HG02642 (cell line): ENCODE measurements around the gene ANKMY1.

Source experiments
- ATAC-seq: cut with Tn5 transposase; IDR thresholded peaks from one replicate; pipeline ENCODE4 v1.9.1; 2021; ENCODE audit warnings: mild to moderate bottlenecking; ENCODE audit not compliant: unreplicated experiment, poor library complexity

Gene ANKMY1

DNA sequence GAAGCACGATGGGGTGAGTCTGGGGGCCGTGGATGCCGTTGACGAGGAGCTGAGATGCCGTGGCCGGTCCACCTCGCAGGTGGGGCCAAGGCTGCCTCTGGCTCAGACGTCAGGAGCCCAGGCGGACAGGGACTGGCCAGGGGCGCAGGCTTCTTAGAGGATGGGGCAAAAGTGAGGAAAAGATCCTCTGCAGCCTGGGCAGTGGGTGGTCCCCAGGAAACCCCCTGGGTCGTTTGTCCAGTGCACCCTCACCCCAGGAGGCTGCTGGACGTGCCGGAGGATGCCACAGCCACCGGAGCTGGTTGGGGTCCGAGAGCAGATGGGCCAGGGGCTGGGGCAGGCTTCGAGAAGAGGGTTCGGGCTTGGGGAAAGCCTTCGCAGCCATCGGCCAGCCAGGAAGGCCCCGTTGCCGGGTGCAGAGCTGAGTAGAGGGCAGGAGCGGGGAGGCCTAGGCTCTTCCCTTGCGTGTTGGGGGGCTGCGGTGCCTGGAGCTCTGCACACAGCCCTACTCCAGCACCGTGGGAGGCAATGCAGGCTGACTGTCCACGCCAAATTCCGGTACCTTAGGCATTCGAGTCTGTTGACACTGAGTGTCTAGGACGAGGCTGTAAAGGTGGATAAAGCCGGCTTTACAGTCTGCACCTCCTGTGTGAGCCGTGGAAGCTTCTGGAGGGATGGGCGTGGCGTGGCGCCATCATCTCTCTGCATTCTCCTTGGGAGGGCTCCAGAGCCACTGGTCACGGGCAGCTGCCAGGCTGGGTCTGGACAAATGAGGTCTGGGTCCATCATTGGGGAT is 103.5 kb downstream of the ANKMY1 start:
- no peak for ATAC-seq

DNA sequence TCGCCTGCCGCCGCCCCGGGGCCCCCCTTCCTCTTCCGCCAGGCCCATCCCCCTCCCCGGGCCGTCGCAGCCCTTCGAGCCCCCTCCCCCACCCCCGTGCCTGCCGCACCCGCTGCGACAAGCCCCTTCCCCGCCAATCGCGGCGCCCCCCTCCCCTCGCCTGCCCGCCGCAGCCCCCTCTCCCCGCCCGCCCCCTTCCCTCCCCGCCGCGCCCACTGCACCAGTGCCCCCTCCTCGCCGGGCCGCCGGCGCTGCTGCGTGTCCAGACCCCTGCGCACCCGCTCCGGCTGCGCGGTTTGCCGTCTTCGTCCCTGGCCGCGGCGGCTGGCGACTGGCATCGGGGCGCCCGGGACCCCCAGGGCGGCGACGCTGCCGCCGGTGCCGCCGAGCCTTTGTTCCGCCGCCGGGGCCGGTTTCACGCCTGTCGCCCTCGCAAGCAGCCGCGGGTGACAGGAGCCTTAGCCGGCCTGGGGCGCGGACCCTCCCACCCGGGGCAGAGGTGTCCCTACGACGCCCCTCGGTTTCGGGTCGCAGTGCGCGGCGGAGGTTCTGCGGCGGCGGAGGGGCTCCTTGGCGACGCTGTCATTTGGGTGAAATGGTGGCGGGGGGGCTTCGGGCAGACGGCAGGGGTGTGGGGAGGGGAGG is 104.2 kb downstream of the ANKMY1 start:
- no peak for ATAC-seq

DNA sequence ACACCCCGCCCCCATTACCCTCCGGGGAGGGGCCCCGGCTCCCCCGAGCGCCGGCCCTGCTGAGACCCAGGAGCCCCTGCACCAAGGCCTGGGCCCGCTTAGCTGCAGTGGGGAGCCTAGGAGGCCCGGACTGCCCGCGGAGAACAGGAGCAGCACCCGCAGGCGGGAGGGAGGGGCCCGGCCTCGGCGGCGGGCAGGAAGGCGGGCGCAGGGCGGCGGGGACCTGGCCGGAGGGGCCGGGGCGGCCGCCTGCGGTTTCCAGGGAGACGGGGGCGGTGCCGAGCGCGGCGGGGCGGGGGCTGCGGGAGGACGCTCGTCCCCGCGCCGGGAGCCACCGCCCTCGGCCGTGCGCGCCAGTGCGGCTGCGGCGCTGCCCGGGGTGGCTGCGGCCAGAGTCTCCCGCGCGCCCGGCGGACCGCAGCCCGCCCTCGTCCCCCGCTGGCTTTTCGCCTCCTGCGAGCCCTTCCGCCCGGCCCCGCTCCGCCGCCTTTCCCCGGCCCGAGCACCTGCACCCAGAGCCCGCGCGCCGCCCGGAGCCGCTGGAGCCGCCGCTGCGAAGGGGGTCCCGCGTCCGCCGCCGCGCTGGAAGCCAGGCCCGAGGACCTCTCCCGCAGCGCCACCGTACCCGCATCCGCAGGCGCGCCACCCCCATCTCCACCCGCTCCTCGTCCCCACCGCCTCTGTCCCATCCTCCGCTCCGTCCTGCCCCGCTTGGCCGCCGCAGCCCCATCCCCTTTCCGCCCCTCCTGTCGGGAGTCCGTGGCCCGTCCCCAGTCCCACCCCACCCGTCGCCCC is 105.1 kb downstream of the ANKMY1 start:
- no peak for ATAC-seq

DNA sequence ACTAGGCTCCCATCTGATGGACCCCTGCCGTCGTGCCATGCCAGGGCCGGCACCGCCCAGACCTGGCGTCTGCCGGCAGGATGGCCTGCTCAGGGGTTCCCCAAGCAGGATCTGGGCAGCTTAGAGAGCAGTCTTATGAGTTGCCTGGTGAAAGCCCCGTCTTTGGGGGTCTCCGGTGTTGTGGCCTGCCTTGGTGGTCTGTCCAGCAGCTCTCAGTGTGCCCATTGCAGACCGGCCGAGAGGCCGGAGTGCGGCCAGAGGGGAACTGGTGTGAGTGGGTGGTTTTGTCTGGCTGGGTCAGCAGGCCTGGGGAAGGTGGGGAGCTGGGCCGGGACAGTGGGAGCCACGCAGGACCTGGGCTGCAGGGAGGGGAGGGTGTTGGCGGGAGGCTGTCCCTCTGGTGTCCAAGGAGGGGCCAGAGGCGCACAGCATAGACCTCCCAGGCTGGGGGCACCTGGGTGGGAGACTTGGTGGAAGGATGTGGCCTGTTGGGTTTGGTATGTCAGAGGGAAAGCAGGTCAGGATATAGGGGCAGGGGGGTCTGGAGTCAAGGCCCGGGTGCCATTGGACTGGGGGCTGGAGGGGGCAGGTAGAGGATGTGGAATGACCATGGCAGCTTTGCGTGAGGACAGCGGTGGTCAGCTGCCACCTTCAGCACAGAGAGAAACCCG is 105.9 kb downstream of the ANKMY1 start:
- no peak for ATAC-seq

- no peak for ATAC-seq
Measured at GRCh38 chr2:240451108-240451611, 106.6 kb downstream of the ANKMY1 start.

- ATAC-seq, result no peak
Measured at GRCh38 chr2:240450532-240451107, 107.2 kb downstream of the ANKMY1 start.

GRCh38 chr2:240449764-240450531 is 107.8 kb downstream of the ANKMY1 start:
- ATAC-seq, result no peak

GRCh38 chr2:240448387-240449274 is 109.2 kb downstream of the ANKMY1 start:
- ATAC-seq, result no peak

DNA sequence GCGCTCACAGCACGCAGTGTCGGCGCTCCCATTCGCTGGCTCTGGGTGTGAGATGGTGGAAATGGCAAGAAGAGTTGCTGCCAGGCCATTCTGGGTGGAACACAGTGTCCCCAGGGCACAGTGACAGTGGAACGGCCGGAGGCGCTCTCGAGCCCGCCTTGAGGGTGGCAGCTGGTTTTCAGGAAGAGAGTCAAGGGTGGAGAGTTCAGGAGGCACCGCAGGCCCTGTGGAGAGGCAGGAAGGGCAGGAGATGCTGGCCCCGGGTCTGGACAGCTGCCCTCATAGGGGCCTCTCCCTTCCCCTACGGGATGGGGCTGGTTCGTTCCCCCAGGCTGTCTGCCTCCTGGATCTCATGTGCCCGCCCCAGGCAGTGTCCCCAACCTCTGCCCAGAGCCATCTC is 109.9 kb downstream of the ANKMY1 start:
- ATAC-seq, result no peak

GRCh38 chr2:240447331-240447730 is 110.5 kb downstream of the ANKMY1 start:
- no peak for ATAC-seq

- no peak for ATAC-seq
Measured at GRCh38 chr2:240446664-240447175, 111.1 kb downstream of the ANKMY1 start.

- no peak for ATAC-seq
Measured at GRCh38 chr2:240445961-240446663, 111.7 kb downstream of the ANKMY1 start.

GRCh38 chr2:240444464-240444863 is 113.3 kb downstream of the ANKMY1 start:
- ATAC-seq, result no peak

- no peak for ATAC-seq
Measured at GRCh38 chr2:240443891-240444301, 113.9 kb downstream of the ANKMY1 start.

GRCh38 chr2:240442891-240443715 is 114.7 kb downstream of the ANKMY1 start:
- ATAC-seq, result no peak

GRCh38 chr2:240441993-240442411 is 115.8 kb downstream of the ANKMY1 start:
- ATAC-seq, result no peak
